GM19324 (cell line): ENCODE data around the gene ADNP.
"Not testable (repeated sequence)": the region's sequence is repeated elsewhere in the genome, so short reads cannot be mapped to it uniquely, and the experiment has no call there.

Source experiments
- ATAC-seq: cut with Tn5 transposase; IDR thresholded peaks from one replicate; pipeline ENCODE4 v1.9.1; 2021; ENCODE audit warnings: mild to moderate bottlenecking, moderate library complexity; ENCODE audit not compliant: unreplicated experiment, low FRiP score

The ADNP gene

GRCh38 chr20:50904067-50904570 lies 27.1 kb downstream of the ADNP start:
- ATAC-seq, result no peak

- no peak for ATAC-seq
Measured at GRCh38 chr20:50903353-50904051, 27.7 kb downstream of the ADNP start.

GRCh38 chr20:50901301-50901700 lies 29.9 kb downstream of the ADNP start:
- no peak for ATAC-seq

- no peak for ATAC-seq
Measured at GRCh38 chr20:50900261-50900660, 31.0 kb downstream of the ADNP start.

- ATAC-seq, result no peak
Measured at GRCh38 chr20:50898475-50898874, 32.8 kb downstream of the ADNP start.

- no peak for ATAC-seq
Measured at GRCh38 chr20:50895111-50895830, 36.0 kb downstream of the ADNP start.

GRCh38 chr20:50893620-50894019 lies 37.6 kb downstream of the ADNP start:
- no peak for ATAC-seq

- ATAC-seq, result no peak
Measured at GRCh38 chr20:50892394-50892793, 38.8 kb downstream of the ADNP start.

GRCh38 chr20:50891138-50891537 lies 40.1 kb downstream of the ADNP start:
- ATAC-seq, result no peak

GRCh38 chr20:50887576-50887975 lies 43.7 kb downstream of the ADNP start:
- ATAC-seq, result no peak

- ATAC-seq, result no peak
Measured at GRCh38 chr20:50886184-50886790, 45.0 kb downstream of the ADNP start.

- no peak for ATAC-seq
Measured at GRCh38 chr20:50885781-50886180, 45.5 kb downstream of the ADNP start.

- ATAC-seq, result no peak
Measured at GRCh38 chr20:50885068-50885467, 46.2 kb downstream of the ADNP start.

GRCh38 chr20:50883856-50884255 lies 47.4 kb downstream of the ADNP start:
- no peak for ATAC-seq

- ATAC-seq, result not testable (repeated sequence)
Measured at GRCh38 chr20:50881759-50882424, 49.3 kb downstream of the ADNP start.

- ATAC-seq, result no peak
Measured at GRCh38 chr20:50879649-50880550, 51.3 kb downstream of the ADNP start.

- ATAC-seq, result no peak
Measured at GRCh38 chr20:50877232-50877743, 53.9 kb downstream of the ADNP start.

GRCh38 chr20:50876816-50877215 lies 54.4 kb downstream of the ADNP start:
- no peak for ATAC-seq

- ATAC-seq, result no peak
Measured at GRCh38 chr20:50876063-50876685, 55.1 kb downstream of the ADNP start.
